ENCODE results near the gene RAD51B.
"Not testable (repeated sequence)": the region's sequence is repeated elsewhere in the genome, so short reads cannot be mapped to it uniquely, and the experiment has no call there.

DNA sequence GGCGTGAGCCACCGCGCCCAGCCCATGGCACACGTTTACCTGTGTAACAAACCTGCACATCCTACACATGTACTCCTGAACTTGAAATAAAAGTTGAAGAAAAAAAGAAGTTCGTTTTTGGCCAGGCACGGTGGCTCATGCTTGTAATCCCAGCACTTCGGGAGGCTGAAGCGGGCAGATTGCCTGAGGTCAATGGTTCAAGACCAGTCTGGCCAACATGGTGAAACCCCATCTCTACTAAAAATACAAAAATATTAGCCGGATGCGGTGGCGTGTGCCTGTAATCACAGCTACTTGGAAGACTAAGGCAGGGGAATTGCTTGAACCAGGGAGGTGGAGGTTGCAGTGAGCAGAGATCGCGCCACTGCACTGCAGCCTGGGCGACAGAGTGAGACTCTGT lies 879.2 kb downstream of the RAD51B start:
- not testable (repeated sequence) for TF ChIP-seq TAF1, POLR2A (IDR thresholded peaks at IDR 0.05; ENCODE audit: low read depth, low read length)

Data from GM12891 (cell line).